Ishikawa (cell line): ENCODE measurements around the gene DCBLD2.

ENCODE experiments used
- CEBPB ChIP-seq: IDR thresholded peaks from 2 replicates; pipeline ENCODE4 v1.6.1; 2012
- CREB1 ChIP-seq: IDR thresholded peaks from 2 replicates; pipeline ENCODE4 v1.6.1; 2012; ENCODE audit warnings: low read depth
- EGR1 ChIP-seq: IDR thresholded peaks from 2 replicates; pipeline ENCODE4 v1.6.1; 2012
- EP300 ChIP-seq: IDR thresholded peaks from 2 replicates; pipeline ENCODE4 v1.6.1; 2012; ENCODE audit warnings: borderline replicate concordance
- FOXM1 ChIP-seq: IDR thresholded peaks from 2 replicates; pipeline ENCODE4 v1.6.1; 2012; ENCODE audit warnings: low read depth, borderline replicate concordance
- NFIC ChIP-seq: IDR thresholded peaks from 2 replicates; pipeline ENCODE4 v1.6.1; 2012
- RAD21 ChIP-seq: IDR thresholded peaks from 2 replicates; pipeline ENCODE4 v1.6.1; 2012; ENCODE audit warnings: low read depth
- TAF1 ChIP-seq: IDR thresholded peaks from 2 replicates; pipeline ENCODE4 v1.6.1; 2012; ENCODE audit warnings: low read depth, mild to moderate bottlenecking
- TCF12 ChIP-seq: IDR thresholded peaks from 2 replicates; pipeline ENCODE4 v1.6.1; 2012; ENCODE audit warnings: low read depth
- TEAD4 ChIP-seq: IDR thresholded peaks from 2 replicates; pipeline ENCODE4 v1.6.1; 2012
- YY1 ChIP-seq: IDR thresholded peaks from 2 replicates; pipeline ENCODE4 v1.6.1; 2012; ENCODE audit warnings: low read depth
- ZBTB7A ChIP-seq: IDR thresholded peaks from 2 replicates; pipeline ENCODE4 v1.6.1; 2012; ENCODE audit warnings: low read depth
- TF ChIP-seq, protein P1 (sequence below): IDR thresholded peaks from 2 replicates; pipeline ENCODE4 v1.6.1; 2012; ENCODE audit warnings: low read depth, mild to moderate bottlenecking
- TF ChIP-seq, protein P2 (sequence below): IDR thresholded peaks from 2 replicates; pipeline ENCODE4 v1.6.1; 2012
- TF ChIP-seq, protein P3 (sequence below): IDR thresholded peaks from 2 replicates; pipeline ENCODE4 v1.6.1; 2012

Gene DCBLD2

DNA sequence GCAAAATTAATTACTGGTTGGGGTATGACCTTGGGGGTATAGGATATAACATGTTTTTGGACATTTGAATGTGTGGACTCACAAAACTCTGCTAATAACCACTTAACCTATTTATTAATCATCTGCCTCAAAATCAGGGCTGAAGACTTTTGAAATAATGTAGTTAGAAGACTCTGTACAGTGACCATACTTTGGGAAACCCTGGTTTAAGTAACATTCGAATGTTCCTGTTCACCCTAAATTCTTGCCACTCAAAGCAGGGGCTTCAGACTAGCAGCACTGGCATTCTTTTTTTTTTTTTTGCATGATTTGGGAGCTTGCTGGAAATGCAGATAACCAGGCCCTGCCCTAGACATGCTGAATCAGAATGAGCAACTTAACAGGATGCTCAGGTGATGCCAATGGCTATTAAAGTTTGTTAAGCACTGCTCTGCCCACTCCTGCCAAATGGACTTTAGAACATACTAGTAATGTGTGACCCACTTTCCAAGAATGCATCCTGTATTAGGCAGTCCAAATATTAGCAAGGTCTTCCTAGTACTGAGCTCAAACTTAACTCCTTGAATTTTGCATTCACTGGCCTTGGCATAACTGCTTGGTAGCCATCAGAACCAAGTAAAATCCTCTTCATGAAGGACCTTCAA is 151.1 kb downstream of the DCBLD2 start:
- TF ChIP-seq FOXM1 (no peak), EP300 (no peak), NFIC (no peak), TAF1 (no peak), CEBPB (no peak), RAD21 (no peak), CREB1 (no peak)
- TF ChIP-seq, protein P1, sequence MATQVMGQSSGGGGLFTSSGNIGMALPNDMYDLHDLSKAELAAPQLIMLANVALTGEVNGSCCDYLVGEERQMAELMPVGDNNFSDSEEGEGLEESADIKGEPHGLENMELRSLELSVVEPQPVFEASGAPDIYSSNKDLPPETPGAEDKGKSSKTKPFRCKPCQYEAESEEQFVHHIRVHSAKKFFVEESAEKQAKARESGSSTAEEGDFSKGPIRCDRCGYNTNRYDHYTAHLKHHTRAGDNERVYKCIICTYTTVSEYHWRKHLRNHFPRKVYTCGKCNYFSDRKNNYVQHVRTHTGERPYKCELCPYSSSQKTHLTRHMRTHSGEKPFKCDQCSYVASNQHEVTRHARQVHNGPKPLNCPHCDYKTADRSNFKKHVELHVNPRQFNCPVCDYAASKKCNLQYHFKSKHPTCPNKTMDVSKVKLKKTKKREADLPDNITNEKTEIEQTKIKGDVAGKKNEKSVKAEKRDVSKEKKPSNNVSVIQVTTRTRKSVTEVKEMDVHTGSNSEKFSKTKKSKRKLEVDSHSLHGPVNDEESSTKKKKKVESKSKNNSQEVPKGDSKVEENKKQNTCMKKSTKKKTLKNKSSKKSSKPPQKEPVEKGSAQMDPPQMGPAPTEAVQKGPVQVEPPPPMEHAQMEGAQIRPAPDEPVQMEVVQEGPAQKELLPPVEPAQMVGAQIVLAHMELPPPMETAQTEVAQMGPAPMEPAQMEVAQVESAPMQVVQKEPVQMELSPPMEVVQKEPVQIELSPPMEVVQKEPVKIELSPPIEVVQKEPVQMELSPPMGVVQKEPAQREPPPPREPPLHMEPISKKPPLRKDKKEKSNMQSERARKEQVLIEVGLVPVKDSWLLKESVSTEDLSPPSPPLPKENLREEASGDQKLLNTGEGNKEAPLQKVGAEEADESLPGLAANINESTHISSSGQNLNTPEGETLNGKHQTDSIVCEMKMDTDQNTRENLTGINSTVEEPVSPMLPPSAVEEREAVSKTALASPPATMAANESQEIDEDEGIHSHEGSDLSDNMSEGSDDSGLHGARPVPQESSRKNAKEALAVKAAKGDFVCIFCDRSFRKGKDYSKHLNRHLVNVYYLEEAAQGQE, result no peak
- TF ChIP-seq, protein P2, sequence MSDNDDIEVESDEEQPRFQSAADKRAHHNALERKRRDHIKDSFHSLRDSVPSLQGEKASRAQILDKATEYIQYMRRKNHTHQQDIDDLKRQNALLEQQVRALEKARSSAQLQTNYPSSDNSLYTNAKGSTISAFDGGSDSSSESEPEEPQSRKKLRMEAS, result no peak

DNA sequence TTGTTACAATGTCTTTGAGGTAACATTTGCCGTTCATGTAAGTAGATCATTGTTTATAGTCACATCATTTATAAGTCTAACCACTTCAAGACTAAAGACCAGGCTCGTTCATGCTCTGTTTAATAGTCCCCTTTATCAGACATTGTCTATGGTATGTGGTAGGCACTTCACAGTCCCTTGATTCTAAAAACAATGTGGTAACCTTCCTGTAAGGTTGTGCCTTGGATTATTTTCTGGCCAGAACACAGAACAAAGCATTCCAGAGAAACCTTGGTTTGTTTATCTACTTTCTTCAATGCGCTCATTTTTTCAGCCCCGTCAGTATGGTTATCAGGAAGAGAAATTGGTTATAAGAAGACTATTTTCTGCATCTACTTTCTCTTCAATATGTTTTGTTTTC is 154.6 kb downstream of the DCBLD2 start:
- TF ChIP-seq, protein P3, sequence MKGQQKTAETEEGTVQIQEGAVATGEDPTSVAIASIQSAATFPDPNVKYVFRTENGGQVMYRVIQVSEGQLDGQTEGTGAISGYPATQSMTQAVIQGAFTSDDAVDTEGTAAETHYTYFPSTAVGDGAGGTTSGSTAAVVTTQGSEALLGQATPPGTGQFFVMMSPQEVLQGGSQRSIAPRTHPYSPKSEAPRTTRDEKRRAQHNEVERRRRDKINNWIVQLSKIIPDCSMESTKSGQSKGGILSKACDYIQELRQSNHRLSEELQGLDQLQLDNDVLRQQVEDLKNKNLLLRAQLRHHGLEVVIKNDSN, result no peak
- TF ChIP-seq, protein P1, result no peak
- TF ChIP-seq CREB1 (no peak), EP300 (no peak), EGR1 (no peak), RAD21 (no peak), CEBPB (no peak), ZBTB7A (no peak), TEAD4 (no peak), YY1 (no peak), TAF1 (no peak), FOXM1 (no peak), NFIC (no peak)
- TF ChIP-seq, protein P2, result no peak

DNA sequence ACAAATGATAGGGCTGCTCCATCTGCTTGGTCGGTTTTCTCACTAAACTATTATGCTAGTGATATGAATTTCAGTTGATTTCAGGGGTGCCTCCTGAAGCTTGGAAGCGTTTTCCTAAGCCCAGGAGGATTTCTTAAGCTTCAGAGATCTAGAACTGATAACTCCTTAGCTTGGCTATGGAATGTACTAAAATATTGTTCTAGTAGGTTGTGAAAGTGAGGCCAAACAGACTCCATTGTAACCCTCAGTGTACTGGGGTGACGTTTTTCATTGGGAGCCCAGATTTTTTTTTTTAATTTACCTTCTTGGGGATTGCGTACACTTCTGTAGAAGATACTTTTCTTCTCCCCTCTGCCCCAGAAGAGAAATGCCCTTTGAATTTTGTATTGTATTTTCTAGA is 155.4 kb downstream of the DCBLD2 start:
- TF ChIP-seq, protein P1, result no peak
- TF ChIP-seq TEAD4 (no peak), TCF12 (no peak), NFIC (no peak), CEBPB (no peak), EGR1 (no peak), EP300 (no peak)
- TF ChIP-seq, protein P3, result no peak
